ENCODE measurements around the gene ATG5. TPM values are rescaled to one million over a fixed set of nuclear protein-coding genes. Genes with fewer than 3 reads are reported as not detected.

Gene ATG5
- total RNA-seq, 2 experiments from 2014 or later = 18.8 to 31.1 TPM

DNA sequence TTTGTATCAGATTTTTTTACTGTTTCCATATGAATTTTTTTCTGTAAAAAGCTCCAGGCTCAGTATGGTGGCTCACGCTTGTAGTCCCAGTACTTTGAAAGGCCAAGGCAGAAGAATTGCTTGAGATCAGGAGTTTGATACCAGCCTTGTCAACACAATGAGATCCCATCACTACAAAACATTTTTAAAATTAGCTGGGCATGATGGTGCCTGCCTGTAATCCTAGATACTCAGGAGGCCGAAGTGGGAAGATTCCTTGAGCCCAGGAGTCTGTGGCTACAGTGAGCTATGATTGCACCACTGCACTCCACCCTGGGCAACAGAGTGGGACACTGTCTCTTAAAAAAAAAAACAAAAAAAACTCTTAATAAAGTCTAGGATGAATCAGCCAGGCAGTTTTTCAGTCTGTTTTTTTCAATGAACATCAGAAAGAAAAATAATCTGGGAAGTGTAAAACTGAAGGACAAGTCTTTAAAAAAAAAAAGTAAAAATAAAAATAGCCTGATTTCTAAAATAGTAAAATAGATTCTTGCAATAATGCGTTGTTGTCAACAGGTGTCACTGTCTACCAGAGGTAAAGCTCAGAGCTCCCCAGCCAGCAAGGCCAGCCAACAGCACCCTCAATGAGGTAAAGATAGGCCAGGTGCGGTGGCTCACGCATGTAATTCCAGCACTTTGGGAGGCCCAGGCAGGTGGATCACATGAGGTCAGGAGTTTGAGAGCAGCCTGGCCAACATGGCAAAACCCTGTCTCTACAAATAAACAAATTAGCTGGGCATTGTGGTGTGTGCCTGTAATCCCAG, 9.3 kb upstream of the ATG5 start:
- Histone ChIP-seq H4K20me1 (ENCODE audit: insufficient read depth, low read length) (no peaks in the 10 kb centered on the region), H3K9me2 (ENCODE audit: insufficient read depth, low read length) (no peaks in the 10 kb centered on the region), H3K4me3 (ENCODE audit: low read depth, low read length, poor library complexity, severe bottlenecking) (no peak overlapping the region), H3K9me3 (ENCODE audit: low read length) (no peaks in the 10 kb centered on the region), H3K4me1 (ENCODE audit: insufficient read depth, low read length, poor library complexity, severe bottlenecking) (no peaks in the 10 kb centered on the region), H3K36me3 (ENCODE audit: insufficient read depth, low read length) (no peaks in the 10 kb centered on the region), H3K4me2 (ENCODE audit: low read length) (no peak overlapping the region), H2AFZ (ENCODE audit: low read length) (no peak overlapping the region), H3K27ac (ENCODE audit: low read depth, low read length, poor library complexity, severe bottlenecking) (no peak overlapping the region), H3K79me2 (ENCODE audit: insufficient read depth, low read depth, low read length) (no peaks in the 10 kb centered on the region)
- intact Hi-C loops (cut with micrococcal nuclease; ENCODE audit: unreplicated experiment) = loop anchor here (1.0 to 5.0 kb wide), 4 partner anchors 110 to 662 kb away; no protein-coding TSS in a partner anchor
- DNase-seq (ENCODE audit: low spot score) = peak; percentile 72
- TF ChIP-seq CTCF (conservative IDR thresholded peaks at IDR 0.05; ENCODE audit: low read length) (peak; percentile 85), EZH2phosphoT487 (IDR thresholded peaks at IDR 0.05; ENCODE audit: borderline replicate concordance, low read depth, low read length) (no peak)
- POLR2A ChIA-PET = interaction anchor here (0.6 to 1.1 kb wide), 11 partner anchors 9 to 1240 kb away, joined by 3 to 5 read pairs (median 3); partner anchors contain the start of gene ATG5
- CTCF ChIA-PET (ENCODE audit: unreplicated experiment) = interaction anchor here (1.0 kb wide), 1 partner anchor 109 kb away, joined by 3 read pairs; no protein-coding TSS in a partner anchor
- no TSS peak for BruUV-seq (replicated peaks)

DNA sequence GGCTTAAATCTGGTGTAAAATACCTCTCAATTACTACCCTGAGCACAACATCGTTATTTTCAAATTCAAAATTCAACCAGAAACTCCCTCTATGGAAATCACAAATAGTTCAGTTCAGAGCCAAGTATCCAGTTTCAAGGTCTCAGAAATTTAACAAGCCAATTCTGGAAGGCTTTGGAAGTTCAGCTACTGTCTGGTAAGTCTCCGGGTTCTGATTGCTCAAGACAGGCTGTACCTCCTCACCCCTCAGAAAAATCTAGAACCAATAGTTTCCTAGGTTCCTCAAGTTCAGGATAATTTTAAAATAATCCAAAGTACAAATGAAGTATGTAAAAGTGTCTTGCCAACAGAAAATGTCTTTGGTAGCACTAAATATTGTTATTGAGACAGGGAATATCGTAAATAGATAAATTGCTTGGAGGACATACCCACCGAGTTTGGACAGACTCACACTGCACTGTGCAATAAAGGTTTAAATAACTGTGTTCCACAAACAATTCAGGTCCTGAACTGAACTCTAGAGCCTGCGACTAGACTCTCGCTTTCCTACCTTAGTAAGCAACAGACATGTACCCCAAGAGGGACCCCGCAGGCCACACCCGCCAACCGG, 729 bp downstream of the ATG5 start:
- Histone ChIP-seq H4K20me1 (ENCODE audit: insufficient read depth, low read length) (peaks cover 17% of the 10 kb centered on the region), H3K79me2 (ENCODE audit: insufficient read depth, low read depth, low read length) (peaks cover 51% of the 10 kb centered on the region), H3K4me2 (ENCODE audit: low read length) (peak overlapping the region; percentile 92), H3K27ac (ENCODE audit: low read depth, low read length, poor library complexity, severe bottlenecking) (peak overlapping the region; percentile 75), H3K9me2 (ENCODE audit: insufficient read depth, low read length) (no peaks in the 10 kb centered on the region), H3K9me3 (ENCODE audit: low read length) (no peaks in the 10 kb centered on the region), H2AFZ (ENCODE audit: low read length) (peak overlapping the region; percentile 99), H3K36me3 (ENCODE audit: insufficient read depth, low read length) (no peaks in the 10 kb centered on the region; the same call in 1 of the 2 replicates), H3K4me3 (ENCODE audit: low read depth, low read length, poor library complexity, severe bottlenecking) (peak overlapping the region; percentile 84), H3K4me1 (ENCODE audit: insufficient read depth, low read length, poor library complexity, severe bottlenecking) (peaks cover 18% of the 10 kb centered on the region)
- BruUV-seq (replicated peaks) = TSS peak; percentile 74
- CTCF ChIA-PET (ENCODE audit: unreplicated experiment) = no interaction called here
- peak; percentile 7 for DNase-seq (ENCODE audit: low spot score)
- POLR2A ChIA-PET = no interaction called here
- intact Hi-C loops (cut with micrococcal nuclease; ENCODE audit: unreplicated experiment) = loop anchor here (5.0 kb wide), 1 partner anchor 187 kb away; no protein-coding TSS in a partner anchor
- TF ChIP-seq EZH2phosphoT487 (IDR thresholded peaks at IDR 0.05; ENCODE audit: borderline replicate concordance, low read depth, low read length) (no peak), CTCF (conservative IDR thresholded peaks at IDR 0.05; ENCODE audit: low read length) (no peak)
